8988T (cell line): ENCODE results near the gene CARS1.

Source experiments
- DNase-seq: peaks from one replicate; pipeline ENCODE4 v3.0.0; 2011

The CARS1 gene

DNA sequence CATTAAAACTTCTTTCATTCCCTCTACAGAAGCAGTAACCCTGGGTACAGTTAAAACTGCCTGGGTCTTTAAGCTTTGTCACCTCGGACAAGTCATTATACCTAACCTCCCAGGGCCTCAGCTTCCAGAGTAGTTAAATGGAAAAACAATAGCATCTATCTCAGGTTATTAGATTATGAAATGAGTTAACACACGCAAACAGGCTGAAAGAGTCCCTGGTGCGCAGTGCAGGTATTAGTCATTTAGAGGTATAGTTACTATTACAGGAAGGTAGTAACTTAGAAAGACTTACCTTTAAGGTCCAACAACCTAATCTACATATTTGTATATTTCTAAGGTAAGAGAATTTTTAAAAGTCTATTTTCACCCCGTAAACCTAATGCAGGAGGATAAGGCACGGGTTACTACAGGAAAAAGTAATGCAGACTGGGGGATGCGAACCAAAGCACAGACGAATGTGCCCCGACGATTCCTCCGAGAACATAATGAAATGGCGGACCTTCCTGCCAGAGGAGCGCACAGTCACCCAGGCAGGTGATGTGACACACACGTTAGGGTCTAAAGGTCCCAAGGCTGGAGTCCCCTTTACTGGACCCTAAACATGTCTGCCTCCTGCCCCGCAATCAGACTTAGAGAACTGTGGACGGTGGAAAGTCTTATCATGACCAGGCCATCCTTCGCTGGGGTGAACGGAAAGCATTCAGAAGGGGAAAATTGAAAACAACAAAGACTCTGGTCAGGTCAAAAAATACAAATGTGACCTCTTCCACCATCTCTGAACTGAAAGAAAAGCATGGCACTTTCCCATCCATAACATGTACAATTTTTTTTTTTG lies 66.4 kb downstream of the CARS1 start:
- peak; percentile 50 for DNase-seq

DNA sequence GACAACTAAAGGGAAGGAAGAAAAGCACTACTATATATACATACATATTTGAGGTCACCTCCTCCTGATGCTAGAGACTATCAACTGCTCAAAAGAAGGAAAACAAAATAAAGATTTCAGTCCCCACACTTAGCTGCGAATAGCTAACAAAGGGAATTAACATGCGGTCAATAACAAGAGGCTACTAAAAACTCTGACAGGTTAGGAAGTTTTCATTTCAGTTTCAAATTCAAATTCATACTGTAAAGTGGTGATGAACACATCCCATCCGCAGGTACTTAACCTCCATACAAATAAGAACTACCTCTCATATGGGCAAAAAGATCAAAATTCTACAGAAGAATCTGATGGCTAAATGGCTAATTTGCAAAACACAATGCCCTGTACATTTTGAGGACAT lies 67.7 kb downstream of the CARS1 start:
- no peak for DNase-seq

DNA sequence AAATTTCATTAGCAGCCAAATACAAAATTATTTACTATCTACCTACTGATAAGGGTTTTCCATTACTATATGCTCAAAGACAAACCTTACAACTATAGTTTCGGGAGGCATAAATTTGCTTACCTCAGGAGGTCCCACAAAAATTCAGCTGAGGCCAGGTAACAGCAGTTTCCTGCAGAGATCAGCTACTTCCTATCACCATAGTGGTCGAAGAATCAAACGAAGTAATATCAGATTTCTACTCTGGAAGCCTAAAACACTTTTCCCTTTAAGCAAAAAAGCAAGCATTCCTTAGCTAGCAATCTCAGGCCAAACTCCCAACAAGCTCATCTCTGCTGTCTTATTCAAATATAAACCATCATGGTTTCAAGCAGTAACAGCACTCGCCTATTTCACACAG lies 68.2 kb downstream of the CARS1 start:
- DNase-seq: no peak

DNA sequence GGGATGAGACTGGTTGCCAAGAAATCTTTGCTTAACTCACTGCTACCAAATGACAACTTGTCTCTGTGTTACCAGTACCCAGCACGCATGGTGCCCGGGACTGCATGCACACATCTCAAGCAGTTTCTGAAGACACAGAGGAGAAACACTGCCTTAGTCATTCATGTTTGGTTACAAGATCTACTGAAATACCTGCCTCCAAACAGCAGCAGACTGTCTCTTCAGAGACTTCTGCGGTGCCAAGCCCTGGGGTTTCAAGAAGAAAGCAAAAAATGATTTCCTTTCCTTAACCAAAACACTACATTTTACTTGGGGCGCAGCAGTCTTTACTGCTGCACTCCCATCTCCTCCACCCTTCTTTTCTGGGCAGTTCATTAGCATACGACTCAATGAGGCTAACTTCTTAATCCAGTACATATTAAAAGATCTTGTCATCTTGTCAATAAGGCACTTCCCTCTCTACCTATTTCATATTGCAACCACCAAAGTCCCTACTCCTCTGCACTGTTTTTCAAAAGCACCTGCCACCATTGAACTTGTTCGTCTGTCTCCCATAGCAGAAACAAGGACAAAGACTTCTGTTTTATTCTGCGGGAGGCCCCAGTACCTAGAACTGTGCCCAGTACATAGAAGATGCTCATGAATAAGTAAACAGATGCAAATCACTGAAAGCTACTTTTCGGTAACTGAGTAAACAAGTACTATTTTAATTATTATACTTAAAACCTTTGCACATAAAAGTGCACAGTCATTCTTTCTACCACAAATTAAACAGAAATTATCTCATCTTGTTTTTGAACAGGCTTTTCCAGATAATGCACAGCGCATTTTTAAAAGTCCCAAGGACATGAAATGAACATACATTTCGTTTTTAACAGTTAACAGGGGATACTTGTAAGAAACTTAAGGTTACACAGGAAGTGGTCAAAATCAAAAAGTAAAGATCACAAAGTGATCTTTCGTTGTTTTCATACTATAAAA lies 69.1 kb downstream of the CARS1 start:
- no peak for DNase-seq

DNA sequence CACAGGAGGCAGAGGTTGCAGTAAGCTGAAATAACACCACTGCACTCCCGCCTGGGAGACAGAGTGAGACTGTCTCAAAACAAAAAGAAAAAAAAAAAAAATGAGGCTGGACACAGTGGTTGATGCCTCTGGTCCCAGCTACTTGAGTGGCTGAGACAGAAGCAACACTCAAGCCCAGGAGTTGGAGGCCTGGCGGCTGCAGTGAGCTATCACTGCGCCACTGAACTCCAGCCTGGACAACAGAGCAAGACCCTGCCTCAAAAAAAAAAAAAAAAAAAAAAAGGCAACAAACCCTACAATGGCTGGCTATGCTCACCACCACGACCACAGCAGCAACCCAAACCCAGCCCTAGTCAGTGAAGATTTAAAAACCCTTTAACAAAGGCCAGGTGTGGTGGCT lies 73.3 kb downstream of the CARS1 start:
- no peak for DNase-seq

DNA sequence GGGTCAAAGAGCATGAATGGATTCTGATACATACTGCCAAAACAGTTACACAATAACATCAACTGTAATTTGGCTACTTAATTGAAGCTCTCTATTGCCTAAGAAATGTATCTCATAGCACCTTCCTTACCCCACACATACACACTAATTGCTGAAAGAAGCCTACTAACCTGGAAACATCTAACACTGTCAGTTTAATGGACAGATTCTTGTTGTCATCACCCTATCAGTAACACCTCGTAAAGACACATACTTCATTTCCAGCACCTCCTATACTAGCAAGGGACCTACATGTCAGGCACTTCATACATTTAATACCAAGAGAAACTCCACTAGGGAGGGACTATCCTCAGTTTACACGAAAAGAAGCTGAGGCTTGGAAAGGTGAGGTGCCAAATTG lies 75.0 kb downstream of the CARS1 start:
- DNase-seq: no peak

DNA sequence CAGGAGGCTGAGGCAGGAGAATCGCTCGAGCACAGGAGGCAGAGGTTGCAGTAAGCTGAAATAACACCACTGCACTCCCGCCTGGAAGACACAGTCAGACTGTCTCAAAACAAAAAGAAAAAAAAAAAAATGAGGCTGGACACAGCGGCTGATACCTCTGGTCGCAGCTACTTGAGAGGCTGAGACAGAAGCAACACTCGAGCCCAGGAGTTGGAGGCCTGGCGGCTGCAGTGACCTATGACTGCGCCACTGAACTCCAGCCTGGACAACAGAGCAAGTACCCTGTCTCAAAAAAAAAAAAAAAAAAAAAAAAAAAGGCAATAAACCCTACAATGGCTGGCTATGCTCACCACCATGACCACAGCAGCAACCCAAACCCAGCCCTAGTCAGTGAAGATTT lies 76.1 kb downstream of the CARS1 start:
- DNase-seq: no peak

DNA sequence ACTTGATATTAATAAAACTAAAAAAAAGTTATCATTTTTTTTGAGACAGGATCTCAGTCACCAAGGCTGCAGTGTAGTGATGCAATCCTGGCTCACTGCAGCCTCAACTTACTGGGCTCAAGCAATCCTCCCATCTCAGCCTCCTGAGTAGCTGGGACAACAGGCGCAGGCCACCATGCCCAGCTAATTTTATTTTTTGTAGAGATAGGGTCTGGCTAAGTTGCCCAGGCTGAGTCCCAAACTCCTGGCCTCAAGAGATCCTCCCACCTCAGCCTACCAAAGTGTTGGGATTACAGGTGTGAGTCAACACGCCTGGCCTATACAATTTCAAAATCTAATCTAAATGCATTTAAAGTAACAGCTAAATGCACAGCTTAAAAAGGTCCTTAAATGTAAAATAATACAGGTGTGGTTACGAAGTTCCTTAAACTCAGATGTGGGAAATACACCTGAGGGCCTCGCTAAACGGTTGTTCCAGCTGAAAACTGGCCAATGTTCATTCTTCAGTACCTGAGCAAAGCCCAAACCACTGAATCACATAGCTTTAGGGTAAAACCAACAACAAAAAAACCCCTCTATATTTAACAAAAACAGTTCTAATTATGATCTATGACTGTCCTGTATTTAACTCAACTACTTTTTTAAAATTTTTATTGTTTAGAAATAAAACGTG lies 76.9 kb downstream of the CARS1 start:
- no peak for DNase-seq

GRCh38 chr11:2977113-2977512 lies 80.1 kb downstream of the CARS1 start:
- no peak for DNase-seq

GRCh38 chr11:2976294-2977063 lies 80.7 kb downstream of the CARS1 start:
- DNase-seq: no peak

DNA sequence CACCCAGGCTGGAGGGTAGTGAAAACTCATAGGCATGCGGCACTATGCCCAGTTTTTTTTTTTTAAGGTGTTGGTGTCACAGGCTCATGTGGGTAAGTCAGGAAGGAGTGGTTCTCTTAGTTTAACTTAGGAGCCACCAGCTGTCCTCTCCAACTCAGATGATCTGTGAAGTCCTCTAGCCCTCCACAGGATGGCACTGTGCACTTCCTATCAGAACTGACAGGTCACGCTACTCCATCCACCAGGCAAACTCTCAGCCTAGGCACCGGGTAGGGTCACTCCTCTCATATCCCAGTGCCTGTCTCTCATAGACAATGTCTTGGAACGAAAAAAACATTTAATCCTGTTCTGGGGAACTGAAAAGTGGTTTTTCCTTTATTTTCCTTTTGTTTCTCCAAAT lies 81.6 kb downstream of the CARS1 start:
- DNase-seq: no peak

DNA sequence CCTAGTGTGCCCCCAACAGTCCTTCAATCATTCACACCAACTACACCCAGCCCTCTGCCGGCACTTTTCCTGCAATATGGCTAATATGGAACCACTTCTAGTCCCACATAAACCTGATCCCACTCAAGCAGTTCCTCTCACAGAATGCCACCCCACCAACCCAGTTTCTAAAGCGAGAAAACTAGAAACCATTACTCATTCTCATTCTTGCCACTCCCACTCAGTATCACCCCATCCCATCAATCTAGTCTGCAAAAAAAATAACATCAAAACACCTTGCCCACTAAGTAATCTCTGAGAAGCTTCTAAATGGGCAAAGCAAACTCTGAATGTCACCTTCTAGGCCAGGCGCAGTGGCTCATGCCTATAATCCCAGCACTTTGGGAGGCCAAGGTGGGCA lies 83.0 kb downstream of the CARS1 start:
- DNase-seq: no peak

DNA sequence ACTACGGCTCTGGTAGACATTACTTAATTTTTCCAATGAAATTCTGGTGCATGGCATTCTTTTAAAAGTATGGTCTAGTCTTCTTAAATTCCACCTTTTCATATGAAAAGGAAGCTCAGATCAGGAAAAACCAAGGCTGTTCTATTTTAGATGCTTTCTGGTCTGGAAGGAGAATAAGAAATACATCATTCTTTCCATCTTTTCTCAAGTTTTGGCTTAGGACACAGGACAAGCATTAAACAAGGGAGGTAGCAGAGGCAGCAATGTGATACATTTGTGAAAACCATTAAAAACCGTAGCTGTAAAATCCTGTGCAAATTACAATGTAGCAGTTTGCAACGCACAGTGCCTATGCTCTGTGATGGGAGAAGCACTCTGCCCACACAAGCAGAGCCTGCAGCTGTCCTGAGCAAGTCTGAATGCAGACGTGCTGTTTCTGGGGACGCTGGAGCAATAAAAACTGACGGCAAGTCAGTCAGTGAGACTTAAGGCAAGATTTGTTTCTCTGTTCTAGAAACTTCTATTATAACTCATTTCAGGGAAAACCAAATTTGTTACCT lies 88.8 kb downstream of the CARS1 start:
- no peak for DNase-seq

- DNase-seq: no peak
Observed at GRCh38 chr11:2964782-2965181, 92.4 kb downstream of the CARS1 start.

- DNase-seq: no peak
Observed at GRCh38 chr11:2963761-2964160, 93.5 kb downstream of the CARS1 start.

DNA sequence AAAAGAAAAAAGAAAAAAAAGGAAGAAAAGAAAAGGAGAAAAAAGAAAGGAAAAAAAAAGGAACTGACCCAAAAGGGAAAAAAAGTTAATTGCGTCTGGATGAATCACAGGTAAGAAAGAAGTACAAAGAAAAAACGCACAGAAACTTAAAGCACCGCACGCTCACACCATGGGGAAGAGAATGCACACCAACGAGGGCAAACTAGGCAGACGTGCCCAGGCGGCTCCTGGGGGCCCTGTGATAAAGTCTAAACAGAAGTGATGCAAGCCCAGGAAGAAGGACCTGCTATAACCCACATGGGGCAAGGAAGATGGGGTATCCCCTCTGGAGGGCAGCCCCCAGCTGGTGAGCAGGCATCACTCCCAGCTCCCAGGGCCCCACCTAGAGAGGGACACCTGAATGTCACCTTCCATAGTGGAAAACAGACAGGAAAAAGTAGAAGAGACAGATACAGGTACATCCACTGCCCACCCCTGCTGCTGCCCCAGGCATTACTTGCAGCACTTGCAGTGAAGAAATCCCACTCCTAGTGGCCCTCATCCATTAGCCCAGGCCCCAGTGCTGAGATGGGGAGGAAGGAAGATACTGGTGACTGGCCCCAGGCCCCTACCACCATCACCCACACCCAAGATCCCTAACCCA lies 94.0 kb downstream of the CARS1 start:
- DNase-seq: no peak

DNA sequence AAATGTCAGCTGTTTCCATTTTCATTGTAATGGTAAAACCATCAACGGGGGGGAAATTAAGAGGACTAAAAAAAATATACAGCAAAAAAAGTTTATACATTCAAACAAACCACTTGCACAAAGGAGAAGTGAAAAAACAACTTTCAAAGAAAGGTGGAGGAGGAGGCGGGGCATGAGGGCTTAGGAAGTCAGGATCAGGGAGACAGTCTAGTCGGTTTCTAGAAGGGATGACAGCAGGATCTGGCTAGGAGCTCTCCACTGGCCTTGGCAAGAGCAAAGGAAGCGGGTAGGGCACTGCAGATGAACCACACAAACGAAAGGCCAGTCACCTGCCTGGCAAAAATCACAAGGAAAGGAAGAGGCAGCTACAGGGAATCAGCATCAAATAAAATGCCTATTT lies 96.1 kb downstream of the CARS1 start:
- no peak for DNase-seq

DNA sequence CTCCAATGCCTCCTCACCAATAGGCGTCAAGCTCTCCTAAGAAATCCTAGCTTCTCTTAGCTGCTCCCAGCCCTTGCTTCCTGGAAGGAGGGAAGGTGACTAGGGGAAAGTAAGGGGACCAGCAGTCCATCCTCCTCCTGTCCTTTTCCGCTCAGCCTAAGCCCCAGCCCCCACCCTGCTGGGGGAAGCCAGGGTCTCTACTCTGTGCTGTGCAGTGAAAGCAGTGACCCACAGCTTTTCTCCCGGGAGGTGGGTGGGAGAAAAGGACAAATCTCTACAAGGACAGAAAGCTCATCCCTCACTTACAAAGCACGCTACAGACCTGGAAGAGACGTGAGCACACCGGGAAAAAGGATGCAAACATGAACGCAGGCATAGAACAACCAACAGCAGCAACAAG lies 97.1 kb downstream of the CARS1 start:
- DNase-seq: no peak

- no peak for DNase-seq
Observed at GRCh38 chr11:2958251-2958650, 99.0 kb downstream of the CARS1 start.

GRCh38 chr11:2955906-2956476 lies 101.2 kb downstream of the CARS1 start:
- DNase-seq: no peak

GRCh38 chr11:2954263-2954662 lies 103.0 kb downstream of the CARS1 start:
- DNase-seq: no peak
